ENCODE results near the gene GNRH2.
"Not testable (repeated sequence)": the region's sequence is repeated elsewhere in the genome, so short reads cannot be mapped to it uniquely, and the experiment has no call there.

DNA sequence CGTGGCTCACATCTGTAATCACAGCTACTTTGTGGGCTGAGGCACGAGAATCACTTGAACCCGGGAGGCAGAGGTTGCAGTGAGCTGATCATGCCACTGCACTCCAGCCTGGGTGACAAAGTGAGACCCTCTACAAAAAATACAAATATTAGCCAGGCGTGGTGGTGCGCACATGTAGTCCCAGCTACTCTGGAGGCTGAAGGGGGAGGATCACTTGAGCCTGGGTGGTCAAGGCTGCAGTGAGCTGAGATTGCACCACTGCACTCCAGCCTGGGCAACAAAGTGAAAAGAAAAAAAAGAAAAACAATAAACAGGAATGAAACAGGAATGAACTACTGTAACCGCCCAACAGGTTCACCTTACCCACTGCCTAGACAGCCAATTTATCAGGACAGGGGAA, 20.7 kb downstream of the GNRH2 start:
- not testable (repeated sequence) for TF ChIP-seq POLR2A, EP300 (IDR thresholded peaks at IDR 0.05)
- TF ChIP-seq, protein P1, sequence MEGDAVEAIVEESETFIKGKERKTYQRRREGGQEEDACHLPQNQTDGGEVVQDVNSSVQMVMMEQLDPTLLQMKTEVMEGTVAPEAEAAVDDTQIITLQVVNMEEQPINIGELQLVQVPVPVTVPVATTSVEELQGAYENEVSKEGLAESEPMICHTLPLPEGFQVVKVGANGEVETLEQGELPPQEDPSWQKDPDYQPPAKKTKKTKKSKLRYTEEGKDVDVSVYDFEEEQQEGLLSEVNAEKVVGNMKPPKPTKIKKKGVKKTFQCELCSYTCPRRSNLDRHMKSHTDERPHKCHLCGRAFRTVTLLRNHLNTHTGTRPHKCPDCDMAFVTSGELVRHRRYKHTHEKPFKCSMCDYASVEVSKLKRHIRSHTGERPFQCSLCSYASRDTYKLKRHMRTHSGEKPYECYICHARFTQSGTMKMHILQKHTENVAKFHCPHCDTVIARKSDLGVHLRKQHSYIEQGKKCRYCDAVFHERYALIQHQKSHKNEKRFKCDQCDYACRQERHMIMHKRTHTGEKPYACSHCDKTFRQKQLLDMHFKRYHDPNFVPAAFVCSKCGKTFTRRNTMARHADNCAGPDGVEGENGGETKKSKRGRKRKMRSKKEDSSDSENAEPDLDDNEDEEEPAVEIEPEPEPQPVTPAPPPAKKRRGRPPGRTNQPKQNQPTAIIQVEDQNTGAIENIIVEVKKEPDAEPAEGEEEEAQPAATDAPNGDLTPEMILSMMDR (IDR thresholded peaks at IDR 0.05), result not testable (repeated sequence)

Data from tibial nerve (tissue), 4 donors.